ENCODE results near the gene KIF22. TPM values are rescaled to one million over a fixed set of nuclear protein-coding genes. Genes with fewer than 3 reads are reported as not detected.

KIF22 gene
- polyA plus RNA-seq, 1 of the 3 experiments (the other 2 are of a cell fraction): 64.1 TPM

DNA sequence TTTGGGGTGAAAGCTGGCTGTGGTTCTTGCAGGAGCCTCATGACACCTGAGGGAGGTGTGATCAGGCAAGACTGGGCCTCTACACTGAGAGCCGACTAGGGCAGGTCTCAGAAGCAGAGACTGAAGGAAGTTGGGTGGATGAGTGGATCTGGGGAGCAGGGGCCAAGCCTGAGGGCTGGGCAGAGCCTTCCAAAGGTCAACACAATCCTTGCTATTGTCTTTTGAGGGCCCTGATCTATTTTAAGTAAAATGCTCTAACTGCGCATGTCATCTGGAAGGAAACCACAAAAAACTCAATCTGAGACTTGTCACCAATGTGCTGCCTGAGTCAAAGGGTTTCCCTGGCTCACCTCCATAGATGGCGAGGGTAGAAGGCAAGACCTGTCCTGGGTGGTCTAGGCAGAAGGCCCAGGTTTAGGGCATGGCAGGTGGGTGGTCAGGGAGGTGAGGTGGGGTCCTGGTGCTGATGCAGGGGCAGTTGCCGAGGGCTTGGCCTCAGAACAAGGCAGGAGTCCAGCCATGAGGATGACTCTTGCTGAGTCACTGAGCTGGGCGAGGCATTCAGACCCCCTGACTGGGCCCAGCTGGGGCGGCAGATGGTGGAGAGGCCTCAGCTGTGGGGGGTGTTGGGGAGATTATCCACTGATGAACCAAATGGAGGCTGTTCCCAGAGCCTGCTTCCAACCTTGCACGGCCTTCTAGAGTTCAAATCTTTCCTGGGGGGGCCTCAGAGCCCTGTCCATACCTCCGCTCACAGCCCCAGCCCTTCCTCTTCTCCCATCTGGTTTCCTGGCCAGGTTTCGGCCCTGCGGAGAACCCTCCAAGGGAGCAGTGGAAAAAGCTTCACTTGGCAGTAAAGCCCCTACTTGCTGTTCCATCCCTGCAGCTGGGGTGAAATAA is 34.8 kb downstream of the KIF22 start (continued):
- TF ChIP-seq GATA2 (CRISPR knock-in tag; IDR thresholded peaks at IDR 0.05) (no peak), EZH2phosphoT487 (IDR thresholded peaks at IDR 0.05; ENCODE audit: borderline replicate concordance, low read depth) (no peak), YY1 (IDR thresholded peaks at IDR 0.05; ENCODE audit: low read depth) (peak; percentile 35; the same call in 1 of the 2 replicates), MXI1 (IDR thresholded peaks at IDR 0.05; ENCODE audit: low read depth, low read length) (no peak)
- TF ChIP-seq, protein P1, sequence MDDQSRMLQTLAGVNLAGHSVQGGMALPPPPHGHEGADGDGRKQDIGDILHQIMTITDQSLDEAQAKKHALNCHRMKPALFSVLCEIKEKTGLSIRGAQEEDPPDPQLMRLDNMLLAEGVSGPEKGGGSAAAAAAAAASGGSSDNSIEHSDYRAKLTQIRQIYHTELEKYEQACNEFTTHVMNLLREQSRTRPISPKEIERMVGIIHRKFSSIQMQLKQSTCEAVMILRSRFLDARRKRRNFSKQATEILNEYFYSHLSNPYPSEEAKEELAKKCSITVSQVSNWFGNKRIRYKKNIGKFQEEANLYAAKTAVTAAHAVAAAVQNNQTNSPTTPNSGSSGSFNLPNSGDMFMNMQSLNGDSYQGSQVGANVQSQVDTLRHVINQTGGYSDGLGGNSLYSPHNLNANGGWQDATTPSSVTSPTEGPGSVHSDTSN (IDR thresholded peaks at IDR 0.05): peak; percentile 72
- TF ChIP-seq, protein P2, sequence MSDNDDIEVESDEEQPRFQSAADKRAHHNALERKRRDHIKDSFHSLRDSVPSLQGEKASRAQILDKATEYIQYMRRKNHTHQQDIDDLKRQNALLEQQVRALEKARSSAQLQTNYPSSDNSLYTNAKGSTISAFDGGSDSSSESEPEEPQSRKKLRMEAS (IDR thresholded peaks at IDR 0.05; ENCODE audit: low read depth): peak; percentile 64; the same call in 1 of the 2 replicates
- TF ChIP-seq, protein P3, sequence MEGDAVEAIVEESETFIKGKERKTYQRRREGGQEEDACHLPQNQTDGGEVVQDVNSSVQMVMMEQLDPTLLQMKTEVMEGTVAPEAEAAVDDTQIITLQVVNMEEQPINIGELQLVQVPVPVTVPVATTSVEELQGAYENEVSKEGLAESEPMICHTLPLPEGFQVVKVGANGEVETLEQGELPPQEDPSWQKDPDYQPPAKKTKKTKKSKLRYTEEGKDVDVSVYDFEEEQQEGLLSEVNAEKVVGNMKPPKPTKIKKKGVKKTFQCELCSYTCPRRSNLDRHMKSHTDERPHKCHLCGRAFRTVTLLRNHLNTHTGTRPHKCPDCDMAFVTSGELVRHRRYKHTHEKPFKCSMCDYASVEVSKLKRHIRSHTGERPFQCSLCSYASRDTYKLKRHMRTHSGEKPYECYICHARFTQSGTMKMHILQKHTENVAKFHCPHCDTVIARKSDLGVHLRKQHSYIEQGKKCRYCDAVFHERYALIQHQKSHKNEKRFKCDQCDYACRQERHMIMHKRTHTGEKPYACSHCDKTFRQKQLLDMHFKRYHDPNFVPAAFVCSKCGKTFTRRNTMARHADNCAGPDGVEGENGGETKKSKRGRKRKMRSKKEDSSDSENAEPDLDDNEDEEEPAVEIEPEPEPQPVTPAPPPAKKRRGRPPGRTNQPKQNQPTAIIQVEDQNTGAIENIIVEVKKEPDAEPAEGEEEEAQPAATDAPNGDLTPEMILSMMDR (IDR thresholded peaks at IDR 0.05): no peak

DNA sequence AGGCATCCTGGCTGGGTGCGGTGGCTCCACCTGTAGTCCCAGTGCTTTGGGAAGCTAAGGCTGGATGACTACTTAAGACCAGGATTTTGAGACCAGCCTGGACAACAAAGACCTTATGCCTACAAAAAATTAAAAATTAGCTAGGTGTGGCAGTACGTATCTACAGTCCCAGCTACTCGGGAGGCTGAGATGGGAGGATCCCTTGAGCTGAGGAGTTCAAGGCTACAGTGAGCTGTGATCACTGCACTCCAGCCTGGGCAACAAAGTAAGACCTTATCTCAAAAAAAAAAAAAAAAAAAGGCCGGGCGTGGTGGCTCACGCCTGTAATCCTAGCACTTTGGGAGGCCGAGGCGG is 35.8 kb downstream of the KIF22 start:
- Histone ChIP-seq H2AFZ (ENCODE audit: low read depth) (no peak overlapping the region), H3K36me3 (replicated peaks in 1 of 2; ENCODE audit: control insufficient read depth in 1 of 2, insufficient read depth in 2 of 2, low read length in 1 of 2) (peaks cover 0 to 8% of the 10 kb centered on the region in 2 experiments), H3K9me3 (no peaks in the 10 kb centered on the region), H3K27ac (ENCODE audit: low read depth in 2 of 2, low read length in 1 of 2) (peak overlapping the region in 1 of 2 experiments; percentile 97; a peak in 2 of 4 replicates), H3K79me2 (ENCODE audit: insufficient read depth) (peaks cover 85% of the 10 kb centered on the region), H3K9me2 (no peaks in the 10 kb centered on the region), H3K27me3 (ENCODE audit: insufficient read depth) (no peaks in the 10 kb centered on the region), H3K4me2 (peak overlapping the region; percentile 90), H3K4me3 (ENCODE audit: low read depth in 2 of 2, low read length in 1 of 2) (peak overlapping the region in 1 of 2 experiments; percentile 20; a peak in 1 of 4 replicates), H3F3A (replicated peaks; ENCODE audit: insufficient read depth) (peaks cover 41% of the 10 kb centered on the region), H3K4me1 (ENCODE audit: control insufficient read depth in 1 of 2, insufficient read depth in 2 of 2, low read depth in 1 of 2, low read length in 1 of 2) (peaks cover 14 to 37% of the 10 kb centered on the region in 2 experiments; a peak in 3 of 4 replicates), H4K20me1 (ENCODE audit: insufficient read depth) (no peaks in the 10 kb centered on the region), H3K9ac (peak overlapping the region; percentile 78; the same call in 1 of the 2 replicates)
- TF ChIP-seq JUND (IDR thresholded peaks at IDR 0.05) (no peak), MXI1 (IDR thresholded peaks at IDR 0.05; ENCODE audit: low read depth, low read length) (no peak)
- WGBS (ENCODE audit: low lambda C conversion rate): 96% methylated on average over 8 of the region's 8 CpGs
- ChIA-PET POLR2A (no interaction called here), CTCF (interaction anchor here (0.6 to 14.0 kb wide), 4 partner anchors 9 to 183 kb away, joined by 3 to 129 read pairs (median 6); no protein-coding TSS in a partner anchor)
- no peak for DNase-seq

DNA sequence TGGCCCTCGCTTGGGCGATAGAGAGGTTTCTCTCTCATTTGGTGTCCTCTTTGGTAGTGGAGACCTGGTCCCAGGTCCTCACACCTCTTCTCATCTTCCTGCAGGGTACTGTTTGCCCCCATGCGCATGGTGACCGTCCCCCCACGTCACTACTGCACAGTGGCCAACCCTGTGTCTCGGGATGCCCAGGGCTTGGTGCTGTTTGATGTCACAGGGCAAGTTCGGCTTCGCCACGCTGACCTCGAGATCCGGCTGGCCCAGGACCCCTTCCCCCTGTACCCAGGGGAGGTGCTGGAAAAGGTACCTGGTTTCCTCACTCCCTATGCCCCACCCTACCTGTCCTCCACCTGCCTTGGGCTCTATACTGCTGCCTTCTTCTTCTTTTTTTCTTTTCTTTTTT is 40.2 kb downstream of the KIF22 start:
- peaks cover 0 to 5% of the 10 kb centered on the region in 2 experiments; a peak in 3 of 4 replicates for H3K4me1 ChIP-seq (ENCODE audit: control insufficient read depth in 1 of 2, insufficient read depth in 2 of 2, low read depth in 1 of 2, low read length in 1 of 2)
- TF ChIP-seq RFX5 (IDR thresholded peaks at IDR 0.05; ENCODE audit: low read length) (no peak), RCOR1 (IDR thresholded peaks at IDR 0.05; ENCODE audit: low read length) (no peak), SIN3A (IDR thresholded peaks at IDR 0.05; ENCODE audit: borderline replicate concordance, low read depth, low read length) (no peak), NRF1 (IDR thresholded peaks at IDR 0.05; ENCODE audit: low read depth, low read length) (no peak), CHD2 (IDR thresholded peaks at IDR 0.05; ENCODE audit: low read length, partially characterized antibody) (no peak), POLR2AphosphoS5 (IDR thresholded peaks at IDR 0.05; ENCODE audit: low read depth, low read length) (no peak), JUND (IDR thresholded peaks at IDR 0.05) (no peak)
- TF ChIP-seq, protein P4, sequence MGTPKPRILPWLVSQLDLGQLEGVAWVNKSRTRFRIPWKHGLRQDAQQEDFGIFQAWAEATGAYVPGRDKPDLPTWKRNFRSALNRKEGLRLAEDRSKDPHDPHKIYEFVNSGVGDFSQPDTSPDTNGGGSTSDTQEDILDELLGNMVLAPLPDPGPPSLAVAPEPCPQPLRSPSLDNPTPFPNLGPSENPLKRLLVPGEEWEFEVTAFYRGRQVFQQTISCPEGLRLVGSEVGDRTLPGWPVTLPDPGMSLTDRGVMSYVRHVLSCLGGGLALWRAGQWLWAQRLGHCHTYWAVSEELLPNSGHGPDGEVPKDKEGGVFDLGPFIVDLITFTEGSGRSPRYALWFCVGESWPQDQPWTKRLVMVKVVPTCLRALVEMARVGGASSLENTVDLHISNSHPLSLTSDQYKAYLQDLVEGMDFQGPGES (IDR thresholded peaks at IDR 0.05; ENCODE audit: low read depth, low read length): no peak
- TF ChIP-seq, protein P5, sequence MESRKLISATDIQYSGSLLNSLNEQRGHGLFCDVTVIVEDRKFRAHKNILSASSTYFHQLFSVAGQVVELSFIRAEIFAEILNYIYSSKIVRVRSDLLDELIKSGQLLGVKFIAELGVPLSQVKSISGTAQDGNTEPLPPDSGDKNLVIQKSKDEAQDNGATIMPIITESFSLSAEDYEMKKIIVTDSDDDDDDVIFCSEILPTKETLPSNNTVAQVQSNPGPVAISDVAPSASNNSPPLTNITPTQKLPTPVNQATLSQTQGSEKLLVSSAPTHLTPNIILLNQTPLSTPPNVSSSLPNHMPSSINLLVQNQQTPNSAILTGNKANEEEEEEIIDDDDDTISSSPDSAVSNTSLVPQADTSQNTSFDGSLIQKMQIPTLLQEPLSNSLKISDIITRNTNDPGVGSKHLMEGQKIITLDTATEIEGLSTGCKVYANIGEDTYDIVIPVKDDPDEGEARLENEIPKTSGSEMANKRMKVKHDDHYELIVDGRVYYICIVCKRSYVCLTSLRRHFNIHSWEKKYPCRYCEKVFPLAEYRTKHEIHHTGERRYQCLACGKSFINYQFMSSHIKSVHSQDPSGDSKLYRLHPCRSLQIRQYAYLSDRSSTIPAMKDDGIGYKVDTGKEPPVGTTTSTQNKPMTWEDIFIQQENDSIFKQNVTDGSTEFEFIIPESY (IDR thresholded peaks at IDR 0.05; ENCODE audit: borderline replicate concordance, low read depth): no peak

More for the DNA sequence above, 40.2 kb downstream of the KIF22 start:
- DNase-seq: no peak
- Histone ChIP-seq H4K20me1 (ENCODE audit: insufficient read depth) (no peaks in the 10 kb centered on the region), H3F3A (replicated peaks; ENCODE audit: insufficient read depth) (no peaks in the 10 kb centered on the region), H3K9ac (no peak overlapping the region), H3K9me2 (no peaks in the 10 kb centered on the region), H3K79me2 (ENCODE audit: insufficient read depth) (peaks cover 53% of the 10 kb centered on the region), H3K9me3 (no peaks in the 10 kb centered on the region), H3K27ac (ENCODE audit: low read depth in 2 of 2, low read length in 1 of 2) (no peak overlapping the region), H3K4me2 (no peak overlapping the region), H3K27me3 (ENCODE audit: insufficient read depth) (no peaks in the 10 kb centered on the region), H3K36me3 (replicated peaks in 1 of 2; ENCODE audit: control insufficient read depth in 1 of 2, insufficient read depth in 2 of 2, low read length in 1 of 2) (peaks cover 8 to 17% of the 10 kb centered on the region in 2 experiments), H3K4me3 (ENCODE audit: low read depth in 2 of 2, low read length in 1 of 2) (no peak overlapping the region), H2AFZ (ENCODE audit: low read depth) (no peak overlapping the region)
- CTCF ChIA-PET: no interaction called here
- 91% methylated on average over 5 of the region's 11 CpGs for WGBS (ENCODE audit: low lambda C conversion rate)
- POLR2A ChIA-PET: no interaction called here

All from SK-N-SH (cell line).